ENCODE data around the gene SPTBN1.
A peak's percentile ranks its signal among the peaks of the same experiment; 100 is the strongest.

Gene SPTBN1

DNA sequence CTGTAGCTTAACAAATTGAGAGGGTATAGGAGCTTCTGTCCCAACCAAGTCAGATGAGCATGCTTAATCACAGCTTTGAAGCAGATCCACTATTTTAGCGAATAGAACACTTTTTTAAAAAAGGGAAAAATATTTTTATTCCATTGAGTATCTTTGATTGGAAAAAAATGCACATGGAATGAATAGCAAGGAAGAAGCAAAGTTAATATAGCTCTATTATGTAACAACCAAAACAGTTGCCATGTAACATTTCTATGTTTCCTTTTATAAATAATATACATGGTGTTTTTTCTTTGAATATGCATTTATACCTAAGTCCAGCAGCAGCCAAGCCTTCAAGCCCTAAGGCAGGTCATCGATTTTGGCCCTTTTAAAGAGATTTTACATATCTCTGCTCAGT lies 21.4 kb upstream of the SPTBN1 start:
- H3K27me3 ChIP-seq (ENCODE audit: insufficient read depth, low read length) = no peaks in the 10 kb centered on the region
- H3K36me3 ChIP-seq (ENCODE audit: insufficient read depth, low read length) = no peaks in the 10 kb centered on the region
- 92% methylated on average over 1 of the region's 2 CpGs for WGBS
- H3K4me1 ChIP-seq (ENCODE audit: insufficient read depth, low read length) = no peaks in the 10 kb centered on the region
- no peak overlapping the region for H3K9ac ChIP-seq (ENCODE audit: low read depth, low read length)
- no peak overlapping the region for H3K27ac ChIP-seq (ENCODE audit: low read depth, low read length)
- no peak overlapping the region for H3K4me3 ChIP-seq (ENCODE audit: low read length)
- H3K9me3 ChIP-seq (ENCODE audit: insufficient read depth, low read depth, low read length) = no peaks in the 10 kb centered on the region

DNA sequence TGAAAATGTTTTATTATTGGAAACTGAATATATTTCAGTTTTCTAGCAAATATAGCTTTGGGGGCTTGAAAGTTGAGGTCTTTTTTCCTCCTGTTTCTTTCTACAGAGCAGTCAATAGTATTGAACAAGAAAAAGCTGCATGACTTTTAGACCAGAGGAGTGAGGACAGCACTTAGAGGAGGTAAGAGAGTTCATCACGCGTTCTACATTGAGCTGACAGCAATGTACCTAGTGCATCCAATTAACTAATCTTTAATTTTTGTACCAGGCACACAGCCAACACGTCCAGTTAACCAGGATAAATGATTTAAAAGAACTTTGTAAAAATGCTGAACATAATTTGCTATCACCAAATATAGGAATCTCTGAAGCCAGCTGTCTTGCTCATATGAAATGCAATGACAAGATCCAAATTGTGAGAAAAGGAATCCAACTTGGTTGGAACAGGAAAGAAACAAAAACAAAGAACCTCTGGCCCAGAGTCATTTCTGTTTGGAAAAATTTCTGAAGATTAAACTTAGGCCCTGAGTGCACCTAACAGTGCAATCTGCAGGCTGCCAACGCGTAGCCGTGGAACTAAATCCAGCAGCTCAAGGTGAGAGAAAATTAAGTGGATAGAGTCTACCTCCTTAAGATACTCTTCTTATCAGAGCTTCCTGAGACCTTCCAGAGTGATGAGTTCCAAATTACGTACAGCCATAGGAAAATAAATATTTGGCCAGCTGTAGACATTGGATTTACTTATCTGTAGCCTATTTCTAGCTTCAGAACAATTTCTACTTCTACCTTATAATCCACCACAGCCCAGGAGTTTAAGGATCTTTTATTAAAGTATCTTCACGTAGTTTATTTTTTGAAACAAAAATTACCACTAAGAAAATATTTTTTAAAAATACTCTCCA lies 20.6 kb upstream of the SPTBN1 start:
- Histone ChIP-seq H3K36me3 (ENCODE audit: insufficient read depth, low read length) (no peaks in the 10 kb centered on the region), H3K4me1 (ENCODE audit: insufficient read depth, low read length) (no peaks in the 10 kb centered on the region), H3K9ac (ENCODE audit: low read depth, low read length) (no peak overlapping the region), H3K9me3 (ENCODE audit: insufficient read depth, low read depth, low read length) (no peaks in the 10 kb centered on the region), H3K4me3 (ENCODE audit: low read length) (no peak overlapping the region), H3K27me3 (ENCODE audit: insufficient read depth, low read length) (no peaks in the 10 kb centered on the region), H3K27ac (ENCODE audit: low read depth, low read length) (no peak overlapping the region)
- WGBS = 90% methylated on average over 7 of the region's 8 CpGs

DNA sequence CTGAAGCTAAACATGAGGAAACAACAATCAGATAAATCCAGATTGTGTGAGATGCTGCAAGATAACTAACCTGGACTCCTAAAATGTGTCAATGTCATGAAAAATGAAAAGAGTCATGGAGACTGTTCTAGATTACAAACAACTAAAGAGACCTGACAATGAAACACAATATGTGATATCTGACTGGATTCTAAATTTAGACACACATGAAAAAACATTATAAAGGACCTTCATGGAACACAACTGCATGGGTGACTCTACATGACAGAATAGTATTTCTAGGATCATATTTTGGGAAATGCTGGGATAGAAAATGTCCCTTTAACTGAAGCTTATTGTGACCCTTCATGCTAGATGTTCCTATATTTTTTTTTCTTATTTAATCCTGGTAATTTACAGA lies 18.5 kb upstream of the SPTBN1 start:
- Histone ChIP-seq H3K9ac (ENCODE audit: low read depth, low read length) (no peak overlapping the region), H3K4me3 (ENCODE audit: low read length) (no peak overlapping the region), H3K9me3 (ENCODE audit: insufficient read depth, low read depth, low read length) (no peaks in the 10 kb centered on the region)

DNA sequence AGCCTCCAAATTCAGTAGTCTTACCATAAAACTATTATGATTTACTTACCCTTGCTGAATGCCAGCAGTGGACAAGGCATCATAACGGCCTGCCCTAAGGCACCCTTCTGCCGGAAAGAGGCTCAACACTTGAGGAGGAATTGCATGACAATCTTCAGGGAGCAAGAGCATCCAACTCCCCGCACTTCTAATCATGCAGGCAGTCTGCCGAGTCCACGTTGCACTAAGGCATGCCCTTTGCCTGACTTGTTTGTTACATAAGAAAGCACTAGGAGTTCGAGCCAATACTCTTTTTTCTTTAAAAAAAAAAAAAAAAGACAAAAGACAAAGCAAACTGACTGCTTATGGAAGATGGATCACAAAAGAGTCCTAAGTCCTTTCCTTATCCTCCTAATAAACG lies 17.9 kb upstream of the SPTBN1 start:
- H3K27me3 ChIP-seq (ENCODE audit: insufficient read depth, low read length) = no peaks in the 10 kb centered on the region
- no peak overlapping the region for H3K4me3 ChIP-seq (ENCODE audit: low read length)
- H3K9me3 ChIP-seq (ENCODE audit: insufficient read depth, low read depth, low read length) = no peaks in the 10 kb centered on the region
- no peak overlapping the region for H3K9ac ChIP-seq (ENCODE audit: low read depth, low read length)
- no peaks in the 10 kb centered on the region for H3K4me1 ChIP-seq (ENCODE audit: insufficient read depth, low read length)
- no peak overlapping the region for H3K27ac ChIP-seq (ENCODE audit: low read depth, low read length)
- H3K36me3 ChIP-seq (ENCODE audit: insufficient read depth, low read length) = no peaks in the 10 kb centered on the region
- 77% methylated on average over 6 of the region's 7 CpGs for WGBS

More for the DNA sequence above, 18.5 kb upstream of the SPTBN1 start:
- Histone ChIP-seq H3K27me3 (ENCODE audit: insufficient read depth, low read length) (no peaks in the 10 kb centered on the region), H3K27ac (ENCODE audit: low read depth, low read length) (no peak overlapping the region), H3K36me3 (ENCODE audit: insufficient read depth, low read length) (no peaks in the 10 kb centered on the region), H3K4me1 (ENCODE audit: insufficient read depth, low read length) (no peaks in the 10 kb centered on the region)

DNA sequence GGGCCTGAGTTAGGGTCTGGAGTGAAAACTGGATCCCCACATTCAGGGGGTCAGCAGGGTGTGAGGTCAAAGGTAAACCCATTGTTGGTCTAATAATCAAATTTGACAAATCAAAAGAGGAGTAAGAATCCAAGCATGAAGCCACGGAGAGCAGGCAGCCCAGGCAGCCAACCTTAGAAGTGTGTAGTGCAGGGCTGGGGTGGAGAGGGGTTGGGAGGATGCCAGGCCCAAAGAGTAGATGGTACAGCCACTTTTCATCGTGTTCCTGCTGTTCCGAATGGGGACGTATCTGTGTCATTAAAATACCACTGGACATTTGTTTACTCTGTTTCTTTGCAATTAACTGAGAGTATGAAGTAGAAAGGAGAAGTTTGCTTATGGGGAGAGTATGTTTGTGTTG lies 16.5 kb upstream of the SPTBN1 start:
- 95% methylated on average over 4 of the region's 4 CpGs for WGBS

DNA sequence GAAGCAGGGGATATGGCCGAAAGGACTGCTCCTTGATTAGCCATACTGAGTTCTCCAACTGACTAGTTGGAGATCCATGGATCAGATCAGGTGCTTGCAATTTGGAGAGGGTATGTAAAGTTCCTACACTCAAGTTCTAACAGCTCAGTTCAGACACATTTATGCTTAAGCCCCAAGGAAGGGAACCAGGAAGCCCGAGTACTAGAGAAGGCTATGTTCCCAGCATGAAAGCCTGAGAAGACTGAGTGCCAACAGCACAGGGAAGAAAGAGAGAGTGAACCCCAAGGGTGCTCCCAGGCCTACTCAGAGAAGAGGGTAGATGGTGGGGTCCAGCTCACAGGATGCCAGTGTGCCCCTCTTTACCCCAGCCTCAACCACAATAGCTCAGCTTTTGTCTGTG lies 16.1 kb upstream of the SPTBN1 start:
- Histone ChIP-seq H3K36me3 (ENCODE audit: insufficient read depth, low read length) (no peaks in the 10 kb centered on the region), H3K9ac (ENCODE audit: low read depth, low read length) (no peak overlapping the region), H3K27me3 (ENCODE audit: insufficient read depth, low read length) (no peaks in the 10 kb centered on the region), H3K4me1 (ENCODE audit: insufficient read depth, low read length) (no peaks in the 10 kb centered on the region), H3K27ac (ENCODE audit: low read depth, low read length) (no peak overlapping the region), H3K9me3 (ENCODE audit: insufficient read depth, low read depth, low read length) (no peaks in the 10 kb centered on the region), H3K4me3 (ENCODE audit: low read length) (no peak overlapping the region)
- 96% methylated on average over 2 of the region's 2 CpGs for WGBS

More for the DNA sequence above, 16.5 kb upstream of the SPTBN1 start:
- Histone ChIP-seq H3K9me3 (ENCODE audit: insufficient read depth, low read depth, low read length) (no peaks in the 10 kb centered on the region), H3K4me3 (ENCODE audit: low read length) (no peak overlapping the region), H3K9ac (ENCODE audit: low read depth, low read length) (no peak overlapping the region), H3K36me3 (ENCODE audit: insufficient read depth, low read length) (no peaks in the 10 kb centered on the region), H3K4me1 (ENCODE audit: insufficient read depth, low read length) (no peaks in the 10 kb centered on the region), H3K27ac (ENCODE audit: low read depth, low read length) (no peak overlapping the region), H3K27me3 (ENCODE audit: insufficient read depth, low read length) (no peaks in the 10 kb centered on the region)

DNA sequence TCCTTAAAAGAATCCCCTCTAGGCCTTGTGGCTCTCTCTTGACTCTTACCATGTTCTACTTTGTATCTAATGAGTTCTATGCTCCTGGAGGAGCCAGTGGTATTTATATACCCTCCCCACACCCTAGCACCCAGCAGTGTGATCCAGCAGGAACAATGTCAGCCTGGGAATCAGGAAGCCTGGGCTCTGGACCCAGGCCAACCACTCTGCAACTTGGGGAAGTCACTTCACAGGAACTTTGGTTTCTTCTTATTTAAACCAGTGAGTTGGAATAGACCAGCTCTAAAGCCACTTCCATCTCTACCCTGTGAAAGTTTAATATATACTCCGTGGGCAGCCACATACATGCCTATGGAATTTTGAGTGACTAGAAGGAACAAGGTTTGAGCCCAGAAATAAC lies 11.6 kb upstream of the SPTBN1 start:
- Histone ChIP-seq H3K36me3 (ENCODE audit: insufficient read depth, low read length) (no peaks in the 10 kb centered on the region), H3K4me3 (ENCODE audit: low read length) (no peak overlapping the region), H3K27me3 (ENCODE audit: insufficient read depth, low read length) (no peaks in the 10 kb centered on the region), H3K9ac (ENCODE audit: low read depth, low read length) (no peak overlapping the region), H3K9me3 (ENCODE audit: insufficient read depth, low read depth, low read length) (no peaks in the 10 kb centered on the region), H3K4me1 (ENCODE audit: insufficient read depth, low read length) (no peaks in the 10 kb centered on the region), H3K27ac (ENCODE audit: low read depth, low read length) (no peak overlapping the region)
- WGBS = 100% methylated on average over 1 of the region's 1 CpG

DNA sequence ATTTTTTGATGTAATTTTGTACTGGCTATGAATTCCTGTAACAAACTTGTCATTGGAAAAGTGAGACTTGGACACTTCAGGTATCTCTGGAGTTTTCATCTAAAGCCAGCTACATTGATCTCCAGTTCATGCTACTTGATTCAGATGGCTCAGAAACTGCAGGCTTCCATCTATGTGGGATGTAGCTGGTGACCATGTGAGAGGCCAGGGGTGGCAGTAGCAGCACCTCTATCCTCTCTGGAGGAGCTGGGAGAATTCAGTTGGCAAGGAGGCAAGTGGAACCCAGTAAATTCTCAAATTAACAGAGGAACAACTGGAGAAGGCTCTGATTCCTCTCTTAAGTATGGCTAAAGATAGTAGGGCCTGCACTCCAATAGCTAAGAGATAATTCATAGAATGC lies 10.0 kb upstream of the SPTBN1 start:
- Histone ChIP-seq H3K27me3 (ENCODE audit: insufficient read depth, low read length) (no peaks in the 10 kb centered on the region), H3K9ac (ENCODE audit: low read depth, low read length) (no peak overlapping the region)

DNA sequence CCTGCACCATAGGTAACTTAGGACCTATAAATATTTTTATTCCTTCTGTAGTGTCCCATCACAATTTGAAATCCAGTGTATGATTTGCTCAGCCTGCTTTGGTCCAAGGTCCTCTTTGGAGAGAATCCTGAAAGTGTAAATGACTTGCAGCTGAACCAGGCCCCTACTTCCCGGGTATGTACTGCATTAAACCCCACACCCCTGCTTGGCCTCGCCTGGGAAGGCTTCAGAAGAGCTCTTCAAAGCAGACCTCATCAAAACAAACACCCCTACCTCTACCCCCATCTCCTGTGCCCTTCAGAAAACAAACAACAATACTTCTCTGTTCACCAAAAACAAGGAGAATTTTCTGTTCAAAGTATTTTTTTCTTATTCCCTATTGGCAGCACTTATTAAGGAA lies 9.5 kb upstream of the SPTBN1 start:
- Histone ChIP-seq H3K4me3 (ENCODE audit: low read length) (no peak overlapping the region), H3K9me3 (ENCODE audit: insufficient read depth, low read depth, low read length) (no peaks in the 10 kb centered on the region), H3K4me1 (ENCODE audit: insufficient read depth, low read length) (no peaks in the 10 kb centered on the region), H3K9ac (ENCODE audit: low read depth, low read length) (no peak overlapping the region), H3K27ac (ENCODE audit: low read depth, low read length) (no peak overlapping the region), H3K27me3 (ENCODE audit: insufficient read depth, low read length) (no peaks in the 10 kb centered on the region), H3K36me3 (ENCODE audit: insufficient read depth, low read length) (no peaks in the 10 kb centered on the region)
- 79% methylated on average over 2 of the region's 2 CpGs for WGBS

More for the DNA sequence above, 10.0 kb upstream of the SPTBN1 start:
- no peaks in the 10 kb centered on the region for H3K36me3 ChIP-seq (ENCODE audit: insufficient read depth, low read length)
- H3K9me3 ChIP-seq (ENCODE audit: insufficient read depth, low read depth, low read length) = no peaks in the 10 kb centered on the region
- H3K27ac ChIP-seq (ENCODE audit: low read depth, low read length) = no peak overlapping the region
- H3K4me3 ChIP-seq (ENCODE audit: low read length) = no peak overlapping the region
- no peaks in the 10 kb centered on the region for H3K4me1 ChIP-seq (ENCODE audit: insufficient read depth, low read length)

DNA sequence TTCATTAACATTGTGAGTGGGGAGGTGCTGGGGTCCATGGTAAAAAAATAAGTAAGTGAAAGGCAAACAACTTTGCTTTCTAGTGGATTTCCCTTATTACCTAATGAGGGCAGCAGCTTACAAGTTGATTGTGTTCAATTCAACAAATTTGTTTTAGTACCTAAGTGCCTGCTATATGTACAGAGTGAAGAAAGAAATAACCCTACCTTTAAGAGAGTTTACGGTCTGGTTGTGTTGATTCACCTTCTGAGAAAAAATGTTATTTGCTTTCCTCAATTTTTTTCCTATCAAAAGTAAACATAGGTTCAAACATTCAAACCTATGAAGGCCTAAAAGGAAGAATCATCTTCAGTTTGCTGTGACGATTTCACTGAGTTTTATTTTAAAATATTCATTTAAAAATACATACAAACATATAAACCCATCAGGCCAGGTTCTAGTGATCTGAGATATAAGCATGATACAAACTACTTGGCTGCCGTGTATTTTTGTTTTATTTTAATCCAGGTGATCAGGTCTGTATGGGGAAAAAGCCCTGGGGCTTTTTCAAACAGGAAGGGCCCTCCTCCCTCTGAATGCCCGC lies 1.5 kb upstream of the SPTBN1 start:
- Histone ChIP-seq H3K9me3 (ENCODE audit: insufficient read depth, low read depth, low read length) (no peaks in the 10 kb centered on the region), H3K36me3 (ENCODE audit: insufficient read depth, low read length) (no peaks in the 10 kb centered on the region), H3K9ac (ENCODE audit: low read depth, low read length) (peak overlapping the region; percentile 75), H3K4me3 (ENCODE audit: low read length) (peak overlapping the region; percentile 98), H3K4me1 (ENCODE audit: insufficient read depth, low read length) (peaks cover 17% of the 10 kb centered on the region), H3K27ac (ENCODE audit: low read depth, low read length) (no peak overlapping the region), H3K27me3 (ENCODE audit: insufficient read depth, low read length) (peaks cover 42% of the 10 kb centered on the region)
- 17% methylated on average over 2 of the region's 4 CpGs for WGBS

DNA sequence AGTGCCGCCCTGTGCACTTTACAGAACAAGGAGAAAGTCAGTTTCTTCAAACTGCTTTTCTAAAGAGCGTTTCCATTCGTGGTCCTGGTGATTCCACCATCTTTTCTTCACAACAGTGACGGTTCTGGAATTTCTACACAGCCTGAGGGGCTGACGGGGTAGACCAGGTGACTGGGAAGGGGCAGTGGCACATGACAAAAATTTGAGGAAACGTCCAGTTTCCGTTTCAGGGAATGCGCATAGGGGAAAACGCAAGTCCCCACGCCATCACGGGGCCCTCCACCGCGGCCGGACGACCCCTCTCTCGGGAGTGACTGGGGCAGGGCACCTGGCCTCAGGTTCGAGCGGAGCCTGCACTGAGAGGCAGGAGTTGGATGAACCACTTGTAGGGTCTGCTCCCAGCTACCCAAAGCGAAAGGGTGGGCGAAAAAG lies 980 bp upstream of the SPTBN1 start:
- Histone ChIP-seq H3K4me3 (ENCODE audit: low read length) (peak overlapping the region; percentile 98), H3K4me1 (ENCODE audit: insufficient read depth, low read length) (peaks cover 21% of the 10 kb centered on the region), H3K27me3 (ENCODE audit: insufficient read depth, low read length) (peaks cover 47% of the 10 kb centered on the region), H3K27ac (ENCODE audit: low read depth, low read length) (no peak overlapping the region), H3K9me3 (ENCODE audit: insufficient read depth, low read depth, low read length) (no peaks in the 10 kb centered on the region), H3K36me3 (ENCODE audit: insufficient read depth, low read length) (no peaks in the 10 kb centered on the region), H3K9ac (ENCODE audit: low read depth, low read length) (peak overlapping the region; percentile 75)
- 2% methylated on average over 20 of the region's 20 CpGs for WGBS

All from HUES64 (cell line).